HG03575 (cell line): ENCODE results near the gene RD3L.
"Not testable (repeated sequence)": the region's sequence is repeated elsewhere in the genome, so short reads cannot be mapped to it uniquely, and the experiment has no call there.

Experiments used
- ATAC-seq: cut with Tn5 transposase; IDR thresholded peaks from one replicate; pipeline ENCODE4 v1.9.1; 2021; ENCODE audit not compliant: unreplicated experiment, insufficient number of reproducible peaks, low FRiP score; ENCODE audit errors: extremely low read depth

RD3L gene

DNA sequence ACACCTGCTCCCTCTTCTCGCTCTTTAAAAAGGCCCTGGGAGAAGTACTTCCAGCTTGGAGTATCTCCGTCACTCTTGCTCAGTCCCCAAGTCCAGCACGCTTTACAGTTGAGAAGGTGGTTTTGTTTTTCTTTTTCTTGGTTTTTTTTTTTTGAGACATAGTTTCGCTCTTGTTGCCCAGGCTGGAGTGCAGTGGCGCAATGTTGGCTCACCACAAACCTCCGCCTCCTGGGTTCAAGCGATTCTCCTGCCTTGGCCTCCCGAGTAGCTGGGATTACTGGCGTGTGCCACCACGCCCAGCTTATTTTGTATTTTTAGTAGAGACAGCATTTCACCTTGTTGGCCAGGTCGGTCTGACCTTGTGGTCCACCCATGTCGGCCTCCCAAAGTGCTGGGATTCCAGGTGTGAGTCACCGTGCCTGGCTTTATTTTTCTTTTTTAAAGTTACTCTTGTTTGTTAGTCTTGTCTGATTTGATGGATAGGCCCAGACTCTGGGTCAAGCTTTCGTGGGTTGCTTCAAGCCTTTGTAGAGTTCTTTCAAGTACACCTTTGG is 12.2 kb downstream of the RD3L start:
- no peak for ATAC-seq

DNA sequence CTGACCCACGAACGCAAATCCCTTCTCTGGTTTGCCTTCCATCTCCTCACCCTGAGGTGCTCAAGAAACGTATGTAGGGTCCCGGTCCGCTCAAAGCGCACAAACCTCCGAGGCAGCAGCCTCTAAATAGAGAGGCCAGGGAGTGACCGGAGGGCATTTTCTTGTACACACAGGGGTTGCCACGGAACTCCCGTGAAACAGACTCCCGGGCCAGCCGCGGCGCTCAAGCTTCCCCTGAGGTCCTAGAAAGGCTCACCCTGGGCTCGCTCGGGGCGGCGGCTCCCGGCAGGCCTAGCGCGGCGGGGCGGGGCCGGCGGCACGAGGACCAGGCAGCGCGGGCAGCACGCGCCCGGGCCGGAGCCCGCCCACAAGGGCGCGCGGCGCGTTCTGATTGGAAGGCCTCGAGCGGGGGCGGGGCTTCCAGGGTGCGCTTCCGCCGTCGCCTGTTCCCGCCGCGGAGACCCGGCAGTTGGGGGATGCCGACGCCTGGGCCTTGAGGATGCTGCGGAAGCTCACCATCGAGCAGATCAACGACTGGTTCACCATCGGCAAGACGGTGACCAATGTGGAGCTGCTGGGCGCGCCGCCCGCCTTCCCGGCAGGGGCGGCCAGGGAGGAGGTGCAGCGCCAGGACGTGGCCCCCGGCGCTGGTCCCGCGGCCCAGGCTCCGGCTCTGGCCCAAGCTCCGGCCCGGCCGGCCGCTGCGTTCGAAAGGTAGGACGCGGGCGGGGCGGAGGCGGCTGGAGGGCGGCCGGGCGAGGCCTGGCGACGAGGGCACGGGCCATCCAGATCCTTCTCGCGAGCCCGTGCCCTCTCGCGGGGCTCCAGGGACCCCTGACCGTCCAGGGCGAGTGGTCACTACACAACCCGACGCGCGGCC is 14.1 kb downstream of the RD3L start, which contains the start of gene TDRD9:
TSS of gene TDRD9 (plus strand) at position 446 of the 880 bp plus-strand sequence. CDS start at position 500, 54 bp downstream.
- no peak for ATAC-seq

- ATAC-seq, result no peak
Observed at GRCh38 chr14:103927566-103927965, 14.8 kb downstream of the RD3L start.

GRCh38 chr14:103925316-103925715 is 17.0 kb downstream of the RD3L start:
- ATAC-seq, result no peak

- ATAC-seq, result no peak
Observed at GRCh38 chr14:103923863-103924262, 18.5 kb downstream of the RD3L start.

DNA sequence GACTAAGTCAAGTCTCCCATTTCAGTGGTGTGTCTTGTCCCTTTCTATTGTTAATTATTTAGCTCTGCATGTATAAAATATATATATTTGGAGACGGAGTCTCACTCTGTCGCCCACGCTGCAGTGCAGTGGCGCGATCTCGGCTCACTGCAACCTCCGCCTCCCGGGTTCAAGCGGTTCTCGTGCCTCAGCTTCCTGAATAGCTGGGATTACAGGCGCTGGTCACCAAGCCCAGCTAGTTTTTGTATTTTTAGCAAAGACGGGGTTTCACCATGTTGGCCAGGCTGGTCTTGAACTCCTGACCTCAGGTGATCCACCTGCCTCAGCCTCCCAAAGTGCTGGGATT is 20.5 kb downstream of the RD3L start:
- ATAC-seq, result not testable (repeated sequence)

DNA sequence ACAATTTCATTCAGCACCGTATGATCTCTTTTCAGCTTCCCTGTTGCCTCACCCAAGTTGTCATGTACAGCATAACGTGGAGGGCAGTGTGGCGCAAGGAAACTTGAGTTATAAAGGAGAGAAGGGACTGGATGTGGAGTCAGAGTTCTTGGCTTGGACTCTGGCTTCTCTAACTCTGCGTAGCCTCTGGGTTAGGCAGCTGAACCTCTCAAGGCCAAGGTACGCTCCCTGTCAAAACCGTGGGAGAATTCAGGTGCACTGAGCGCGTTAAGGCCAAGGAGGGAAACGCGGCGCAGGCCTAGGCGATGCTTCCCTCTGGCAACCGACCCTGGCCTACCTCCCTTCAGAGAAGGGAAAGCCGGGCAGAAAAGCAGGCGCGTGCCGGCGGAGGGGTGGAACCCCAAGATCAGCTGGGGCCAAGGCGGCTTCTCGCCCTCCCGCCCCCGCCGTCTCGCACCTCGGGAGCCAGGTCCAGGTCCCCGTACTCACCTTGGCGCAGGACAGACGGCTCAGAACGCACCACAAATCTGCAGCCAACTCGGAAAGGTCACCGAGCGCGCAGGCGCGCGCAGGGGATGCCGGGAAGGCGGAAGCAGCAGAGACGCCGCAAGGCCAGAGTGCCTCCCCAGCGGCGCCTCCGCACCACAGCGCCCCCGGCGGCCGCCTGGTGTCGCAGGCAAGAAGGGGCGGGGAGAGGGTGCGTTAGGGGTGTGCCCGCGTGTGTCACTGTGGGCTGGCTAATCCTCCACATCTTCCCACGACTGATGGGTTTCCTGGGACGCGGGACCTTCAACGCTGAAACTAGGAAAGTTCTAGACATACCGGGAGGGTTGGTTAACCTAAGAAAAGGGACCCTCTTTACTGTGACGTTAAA is 21.1 kb downstream of the RD3L start:
- ATAC-seq, result no peak

DNA sequence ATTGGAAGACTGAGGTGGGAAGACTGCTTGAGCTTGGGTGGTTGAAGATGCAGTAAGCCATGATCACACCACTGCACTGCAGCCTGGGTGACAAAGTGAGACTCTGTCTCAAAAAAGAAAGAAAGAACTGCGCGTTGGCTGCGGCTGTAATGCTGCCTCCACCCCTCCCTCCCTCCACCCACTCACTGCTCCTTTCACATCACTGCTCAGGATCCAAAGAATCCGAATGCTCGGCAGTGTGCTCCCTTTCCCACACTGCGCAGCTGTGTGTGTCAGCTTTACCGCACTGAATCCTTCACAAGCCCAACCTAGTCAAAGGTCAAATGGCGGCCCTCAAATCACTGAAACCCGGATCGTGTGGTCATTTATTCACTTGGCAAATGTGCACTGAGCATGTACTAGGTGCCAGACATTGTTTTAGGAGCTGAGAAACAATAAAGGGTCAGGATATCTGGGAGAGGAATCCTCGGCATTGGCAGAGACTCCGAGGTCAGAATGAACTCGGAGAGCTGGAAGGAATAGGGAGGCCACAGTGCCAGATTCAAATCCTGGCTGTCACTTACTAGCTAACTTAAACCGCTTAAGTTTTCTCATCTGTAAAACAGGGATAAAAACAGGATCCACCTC is 25.6 kb downstream of the RD3L start:
- no peak for ATAC-seq

DNA sequence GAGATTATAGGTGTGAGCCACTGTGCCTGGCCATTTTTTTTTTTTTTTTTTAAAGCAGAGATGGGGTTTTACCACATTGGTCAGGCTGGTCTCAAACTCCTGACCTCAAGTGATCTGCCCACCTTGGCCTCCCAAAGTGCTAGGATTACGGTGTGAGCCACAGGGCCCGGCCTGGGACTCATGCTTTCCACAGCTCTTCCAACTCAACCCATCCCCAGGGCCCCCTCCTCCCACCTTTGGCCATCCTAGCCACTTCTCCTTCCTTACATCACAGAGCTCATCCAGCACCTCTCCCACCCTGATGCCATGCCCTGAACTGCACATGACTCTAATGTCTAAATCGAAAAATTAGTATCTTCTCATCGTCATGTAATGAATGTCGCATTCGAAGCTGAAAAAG is 26.7 kb downstream of the RD3L start:
- ATAC-seq, result no peak

DNA sequence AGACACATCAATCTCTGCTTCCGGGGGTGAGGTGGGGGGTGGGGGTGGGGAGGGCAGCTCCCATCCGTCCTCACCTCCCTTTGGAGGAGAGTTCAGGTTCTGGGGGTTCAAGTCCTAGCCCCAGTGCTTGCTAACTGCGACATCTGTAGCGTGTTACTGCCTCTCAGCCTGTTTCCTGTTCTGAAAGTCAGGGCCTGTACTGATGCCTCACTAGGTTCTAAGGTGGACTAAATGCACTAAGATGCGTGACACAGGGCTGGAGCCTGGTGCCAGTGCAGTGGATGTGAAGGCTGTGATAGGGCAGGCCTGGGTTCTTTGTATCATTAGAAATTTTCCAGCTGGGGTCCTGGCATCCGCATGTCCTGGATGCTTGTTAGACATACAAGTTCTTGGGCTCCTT is 31.3 kb downstream of the RD3L start:
- ATAC-seq, result no peak

DNA sequence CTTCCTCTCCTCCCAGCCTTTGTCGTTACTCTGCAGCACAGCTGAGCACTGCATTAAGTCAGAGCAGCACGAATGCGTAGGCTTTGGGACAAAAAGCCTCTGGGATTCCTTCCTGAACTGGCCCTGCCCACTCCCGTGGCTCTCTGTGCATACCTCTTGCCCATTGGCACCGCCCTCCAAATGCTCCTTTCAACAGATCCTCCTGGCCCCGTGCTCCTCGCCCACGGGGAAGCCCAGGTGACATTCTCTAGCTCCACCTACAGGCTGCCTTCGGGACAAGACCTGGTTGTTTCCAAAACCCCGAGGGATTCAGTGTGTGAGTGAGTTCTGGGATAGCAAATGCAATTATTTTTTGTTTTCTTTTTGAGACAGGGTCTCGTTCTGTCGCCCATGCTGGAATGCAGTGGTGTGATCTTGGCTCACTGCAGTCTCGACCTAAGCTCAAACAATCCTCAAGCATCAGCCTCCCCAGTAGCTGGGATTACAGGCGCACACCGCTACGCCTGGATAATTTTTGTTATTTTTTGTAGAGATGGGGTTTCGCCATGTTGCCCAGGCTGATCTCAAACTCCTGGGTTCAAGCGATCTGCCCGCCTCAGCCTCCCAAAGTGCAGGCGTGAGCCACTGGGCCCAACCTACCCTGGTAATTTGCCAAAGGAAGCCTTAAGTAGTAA is 31.9 kb downstream of the RD3L start:
- ATAC-seq, result no peak

DNA sequence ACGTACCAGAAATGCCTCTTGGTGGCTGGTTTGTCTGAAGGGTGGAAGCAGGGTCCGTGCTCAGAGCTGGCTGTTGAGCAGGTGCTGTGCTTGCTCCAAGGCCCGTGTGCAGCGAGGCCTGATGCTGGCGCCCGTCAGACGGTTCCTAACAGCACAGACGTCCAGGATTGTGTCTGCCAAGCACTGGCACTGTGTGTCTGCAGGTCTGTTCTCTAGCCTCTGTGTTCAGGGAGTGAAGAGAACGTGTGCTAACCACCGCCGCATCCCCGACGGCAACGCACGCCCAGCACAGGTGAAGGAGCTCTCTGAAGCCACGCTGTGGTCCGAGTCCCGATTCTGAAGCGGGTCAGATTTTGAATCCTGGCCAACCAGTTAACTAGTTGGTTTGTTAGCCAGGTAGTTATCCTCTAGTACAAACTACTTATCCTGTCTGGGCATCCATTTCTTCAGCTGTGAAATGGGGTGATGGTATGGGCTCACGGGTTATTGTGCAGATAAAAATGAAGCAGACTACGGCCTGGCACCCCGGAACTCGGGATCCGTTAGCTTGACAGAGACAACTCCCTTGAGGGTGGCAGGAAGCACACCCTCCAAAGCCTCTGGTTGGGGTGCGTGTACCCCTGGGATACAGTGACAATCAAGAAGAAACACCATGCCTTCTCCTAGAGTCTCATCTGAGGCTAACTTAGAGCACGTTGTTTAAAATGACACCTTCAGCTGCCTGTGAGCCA is 32.6 kb downstream of the RD3L start:
- no peak for ATAC-seq

GRCh38 chr14:103908580-103908979 is 33.7 kb downstream of the RD3L start:
- no peak for ATAC-seq

GRCh38 chr14:103905842-103906456 is 36.4 kb downstream of the RD3L start:
- no peak for ATAC-seq

- no peak for ATAC-seq
Observed at GRCh38 chr14:103904493-103905107, 37.7 kb downstream of the RD3L start.

DNA sequence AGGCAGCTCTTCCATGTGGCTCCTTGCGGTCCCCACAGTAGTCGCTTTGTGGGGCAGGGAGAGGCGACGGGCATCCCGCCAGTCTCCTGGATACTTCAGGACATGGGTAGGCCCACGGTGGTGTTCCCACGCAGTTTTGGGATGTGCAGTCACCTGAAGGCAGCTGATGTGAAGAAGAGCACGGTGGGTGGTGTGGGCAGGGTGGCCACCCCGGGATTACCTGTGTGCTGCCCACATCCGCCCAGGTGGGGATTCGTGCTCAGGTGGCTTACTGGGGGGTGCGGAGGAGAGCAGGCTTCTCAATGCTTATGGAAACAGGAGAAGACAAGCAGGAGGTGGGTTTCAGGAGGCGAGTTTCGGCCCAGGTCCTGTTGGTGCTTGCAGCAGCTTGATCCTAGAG is 42.5 kb downstream of the RD3L start:
- no peak for ATAC-seq

DNA sequence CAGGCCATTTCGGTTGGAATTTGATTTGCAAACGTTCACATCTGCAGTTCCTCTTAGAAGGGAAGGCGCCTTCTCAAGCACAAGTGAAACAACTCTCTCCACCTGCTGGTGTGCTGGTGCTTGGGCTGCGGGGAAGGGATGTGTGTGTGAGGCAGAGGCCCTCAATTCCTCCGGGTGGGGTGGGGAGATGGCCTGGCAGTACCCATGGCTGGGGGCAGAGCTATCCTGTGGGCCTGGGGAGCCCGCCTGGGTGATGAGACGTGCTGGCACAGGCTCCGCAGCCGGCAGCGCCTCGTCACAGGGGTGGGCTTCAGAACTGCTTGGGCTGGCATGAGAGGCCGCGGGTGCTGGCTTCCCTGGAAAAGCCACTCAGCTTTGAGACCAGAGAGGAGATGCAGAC is 43.0 kb downstream of the RD3L start:
- ATAC-seq, result no peak
